Neuronal stem cell (in vitro differentiated cells): ENCODE results near the gene APRT.

ENCODE experiments used
- DNase-seq: peaks from one replicate; pipeline ENCODE4 v3.0.0-alpha.2; 2013; ENCODE audit warnings: low spot score
- H2AFZ ChIP-seq: one replicate; pipeline ENCODE4 v1.6.1; 2013; ENCODE audit warnings: mild to moderate bottlenecking, low read length, inconsistent platforms
- H2AK5ac ChIP-seq: 2 replicates; pipeline ENCODE4 v1.6.1; 2013; ENCODE audit warnings: low read depth, mild to moderate bottlenecking, inconsistent platforms, low read length, moderate library complexity, mixed read lengths
- H2BK120ac ChIP-seq: 2 replicates; pipeline ENCODE4 v1.6.1; 2013; ENCODE audit warnings: low read depth, mild to moderate bottlenecking, inconsistent platforms, low read length, moderate library complexity, mixed read lengths
- H2BK12ac ChIP-seq: one replicate; pipeline ENCODE4 v1.6.1; 2013; ENCODE audit warnings: low read length, inconsistent platforms
- H2BK15ac ChIP-seq: 2 replicates; pipeline ENCODE4 v1.6.1; 2013; ENCODE audit warnings: mild to moderate bottlenecking, low read length, inconsistent platforms, mixed read lengths
- H2BK5ac ChIP-seq: one replicate; pipeline ENCODE4 v1.6.1; 2013; ENCODE audit warnings: inconsistent platforms, mild to moderate bottlenecking, low read length, moderate library complexity
- H3K14ac ChIP-seq: one replicate; pipeline ENCODE4 v1.6.1; 2013; ENCODE audit warnings: low read length, inconsistent platforms
- H3K18ac ChIP-seq: 2 replicates; pipeline ENCODE4 v1.6.1; 2013; ENCODE audit warnings: low read length, inconsistent platforms
- H3K23ac ChIP-seq: 2 replicates; pipeline ENCODE4 v1.6.1; 2013; ENCODE audit warnings: low read depth, mild to moderate bottlenecking, mixed read lengths, low read length, inconsistent platforms; ENCODE audit not compliant: poor library complexity
- H3K27ac ChIP-seq: replicated peaks from 3 replicates; pipeline ENCODE4 v1.5.1; 2013; ENCODE audit warnings: low read length, inconsistent platforms
- H3K27me3 ChIP-seq, 3 experiments: 2 replicates each; pipeline ENCODE4 v1.6.1; 2013; ENCODE audit warnings: low read length in 3 of 3, mild to moderate bottlenecking in 2 of 3, inconsistent platforms in 1 of 3, low read depth in 1 of 3, mixed read lengths in 1 of 3, moderate library complexity in 1 of 3; ENCODE audit not compliant: control insufficient read depth in 3 of 3, insufficient read depth in 3 of 3
- H3K36me3 ChIP-seq, 2 donors: replicated peaks in 1 of 2; 2 replicates each; pipeline ENCODE4 v1.6.1; 2013; ENCODE audit warnings: low read length in 2 of 2; ENCODE audit not compliant: control insufficient read depth in 2 of 2, insufficient read depth in 2 of 2
- H3K4ac ChIP-seq: 2 replicates; pipeline ENCODE4 v1.6.1; 2013; ENCODE audit warnings: inconsistent platforms, mild to moderate bottlenecking, low read length, moderate library complexity
- H3K4me1 ChIP-seq, 2 donors: 1 replicate in 1 of 2; 2 replicates in 1 of 2; pipeline ENCODE4 v1.6.1; 2013; ENCODE audit warnings: low read length in 2 of 2, low read depth in 1 of 2; ENCODE audit not compliant: control insufficient read depth in 2 of 2, insufficient read depth in 1 of 2
- H3K4me2 ChIP-seq: one replicate; pipeline ENCODE4 v1.6.1; 2013; ENCODE audit warnings: mild to moderate bottlenecking, low read length, inconsistent platforms; ENCODE audit not compliant: insufficient read depth, poor library complexity, severe bottlenecking
- H3K4me3 ChIP-seq, 2 donors: 2 replicates each; pipeline ENCODE4 v1.5.1; 2013; ENCODE audit warnings: low read length in 2 of 2, mild to moderate bottlenecking in 2 of 2, inconsistent platforms in 1 of 2, moderate library complexity in 1 of 2
- H3K79me1 ChIP-seq: one replicate; pipeline ENCODE4 v1.6.1; 2013; ENCODE audit warnings: low read depth, mild to moderate bottlenecking, inconsistent platforms, low read length, moderate library complexity
- H3K9ac ChIP-seq: one replicate; pipeline ENCODE4 v1.6.1; 2013; ENCODE audit warnings: mild to moderate bottlenecking, low read depth, low read length, inconsistent platforms; ENCODE audit not compliant: poor library complexity
- H3K9me3 ChIP-seq, 2 donors: replicated peaks in 1 of 2; 2 replicates each; pipeline versions ENCODE3 to v1.6.1; 2013; ENCODE audit warnings: low read length in 2 of 2, mild to moderate bottlenecking in 2 of 2, inconsistent platforms in 1 of 2, low read depth in 1 of 2, mixed read lengths in 1 of 2, moderate library complexity in 1 of 2; ENCODE audit not compliant: control insufficient read depth in 2 of 2, insufficient read depth in 1 of 2
- H4K8ac ChIP-seq: one replicate; pipeline ENCODE4 v1.6.1; 2013; ENCODE audit warnings: low read depth, mild to moderate bottlenecking, inconsistent platforms, low read length, moderate library complexity
- H4K91ac ChIP-seq: one replicate; pipeline ENCODE4 v1.6.1; 2013; ENCODE audit warnings: low read length, low read depth, mild to moderate bottlenecking, inconsistent platforms; ENCODE audit not compliant: poor library complexity
- whole genome bisulfite sequencing, 2 donors: extraction: QIAGEN DNeasy Blood & Tissue Kit; methylation state at CpG; one replicate each; pipeline ENCODE4 v1.1.7; 2013; ENCODE audit warnings: missing lambda C conversion rate in 2 of 2, mixed read lengths in 1 of 2; ENCODE audit not compliant: insufficient read length in 2 of 2, insufficient replicate concordance in 1 of 2; ENCODE audit errors: extremely low coverage in 2 of 2; 5-methylcytosine and 5-hydroxymethylcytosine counted together

APRT gene

DNA sequence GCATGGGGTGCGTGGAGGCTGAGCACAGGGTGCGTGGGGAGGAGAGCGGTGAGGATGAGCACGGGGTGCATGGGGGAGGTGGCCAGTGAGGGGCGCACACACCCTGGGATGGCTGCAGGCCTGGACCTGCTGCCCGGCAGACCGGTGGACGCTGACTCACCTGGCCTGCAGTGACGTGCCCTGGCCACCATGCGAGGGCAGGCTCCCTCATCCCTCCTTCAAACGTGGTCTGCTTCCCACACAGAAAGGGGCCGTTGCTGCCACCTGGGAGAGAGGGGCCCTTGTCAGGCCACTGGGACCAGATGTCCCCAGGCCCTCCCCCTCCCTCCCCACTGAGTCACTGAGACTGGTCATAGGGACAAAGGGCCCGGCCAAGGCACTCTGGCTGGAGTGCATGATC lies 20.1 kb upstream of the APRT start:
- no peak overlapping the region for H3K4me2 ChIP-seq

DNA sequence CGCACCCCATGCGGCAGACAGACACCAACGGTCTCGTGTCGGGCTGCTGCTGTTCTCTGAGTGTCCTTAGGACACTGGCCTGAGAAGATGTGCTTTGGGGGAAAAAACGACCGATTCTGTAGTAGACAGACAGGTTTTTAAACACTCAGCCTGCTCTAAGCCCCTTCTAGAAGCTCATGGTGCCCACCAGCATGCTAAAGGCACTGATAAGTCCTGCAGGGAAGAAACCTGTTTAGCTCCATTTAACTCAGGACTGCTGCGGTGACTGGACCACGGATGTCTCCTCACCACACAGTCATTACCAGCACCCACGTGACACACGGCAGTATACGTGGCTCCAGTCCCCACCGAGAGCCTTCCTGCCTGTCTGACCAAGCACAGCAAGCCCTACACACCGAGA lies 19.1 kb upstream of the APRT start:
- H3K14ac ChIP-seq = no peak overlapping the region
- H2AK5ac ChIP-seq = no peak overlapping the region
- no peak overlapping the region for H3K9ac ChIP-seq
- no peak overlapping the region for H2AFZ ChIP-seq
- H3K27me3 ChIP-seq = no peaks in the 10 kb centered on the region
- no CpG with 5 or more reads among the region's 14 CpGs for WGBS, 2 donors
- no peaks in the 10 kb centered on the region for H3K4me1 ChIP-seq
- no peak overlapping the region for H4K91ac ChIP-seq
- no peak overlapping the region for H3K4ac ChIP-seq
- no peak overlapping the region for H2BK15ac ChIP-seq
- H3K79me1 ChIP-seq = peaks cover 7% of the 10 kb centered on the region
- H3K4me2 ChIP-seq = no peak overlapping the region
- H3K36me3 ChIP-seq = peaks cover 0 to 7% of the 10 kb centered on the region in 2 donors
- no peak overlapping the region for H3K23ac ChIP-seq
- no peaks in the 10 kb centered on the region for H3K9me3 ChIP-seq
- no peak overlapping the region for H3K18ac ChIP-seq
- no peak for DNase-seq
- H2BK120ac ChIP-seq = no peak overlapping the region
- no peak overlapping the region for H4K8ac ChIP-seq
- H3K27ac ChIP-seq = no peak overlapping the region
- no peak overlapping the region for H2BK5ac ChIP-seq
- no peak overlapping the region for H2BK12ac ChIP-seq
- no peak overlapping the region for H3K4me3 ChIP-seq

More for the DNA sequence above, 20.1 kb upstream of the APRT start:
- H3K4ac ChIP-seq = no peak overlapping the region
- no peak overlapping the region for H2AFZ ChIP-seq
- peak overlapping the region; percentile 66 for H2BK5ac ChIP-seq
- no peak overlapping the region for H3K4me3 ChIP-seq
- peaks cover 8% of the 10 kb centered on the region for H3K79me1 ChIP-seq
- no peak overlapping the region for H2BK120ac ChIP-seq
- peak overlapping the region; percentile 81 for H3K9ac ChIP-seq
- WGBS, 2 donors = no CpG with 5 or more reads among the region's 13 CpGs
- peak overlapping the region; percentile 48 for H3K18ac ChIP-seq
- H3K14ac ChIP-seq = peak overlapping the region; percentile 71
- no peak for DNase-seq
- no peaks in the 10 kb centered on the region for H3K27me3 ChIP-seq
- peak overlapping the region; percentile 41 for H2BK12ac ChIP-seq
- H3K36me3 ChIP-seq = peaks cover 0 to 7% of the 10 kb centered on the region in 2 donors
- peak overlapping the region; percentile 43 for H4K8ac ChIP-seq
- no peak overlapping the region for H3K27ac ChIP-seq
- no peaks in the 10 kb centered on the region for H3K9me3 ChIP-seq
- no peak overlapping the region for H2BK15ac ChIP-seq
- no peak overlapping the region for H3K23ac ChIP-seq
- H4K91ac ChIP-seq = no peak overlapping the region
- H2AK5ac ChIP-seq = peak overlapping the region; percentile 37
- no peaks in the 10 kb centered on the region for H3K4me1 ChIP-seq

DNA sequence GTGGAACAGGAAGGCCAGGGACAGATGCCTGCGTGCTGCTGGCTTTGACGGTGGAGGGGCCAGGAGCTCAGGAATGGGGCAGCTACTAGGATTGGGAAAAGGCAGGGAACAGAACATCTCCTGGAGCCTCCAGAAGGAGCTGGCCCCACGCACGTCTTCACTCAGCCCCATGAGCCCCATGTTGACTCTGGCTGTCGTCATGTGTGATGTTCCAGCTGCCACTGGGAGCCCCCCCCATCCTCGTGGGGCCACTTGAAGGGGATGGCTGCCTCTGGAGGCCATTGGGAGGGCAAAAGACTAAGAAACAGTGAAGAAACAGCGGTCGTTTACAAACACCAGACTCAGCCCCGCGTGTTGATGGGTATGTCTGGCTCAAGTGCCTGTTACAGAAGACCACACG lies 18.5 kb upstream of the APRT start:
- Histone ChIP-seq H2BK12ac (no peak overlapping the region), H2AFZ (no peak overlapping the region), H3K4me1 (no peaks in the 10 kb centered on the region), H4K8ac (no peak overlapping the region), H3K4me3 (no peak overlapping the region), H3K79me1 (peaks cover 4% of the 10 kb centered on the region), H3K9me3 (no peaks in the 10 kb centered on the region), H3K27me3 (no peaks in the 10 kb centered on the region), H2BK15ac (no peak overlapping the region), H3K9ac (no peak overlapping the region), H3K18ac (no peak overlapping the region), H2AK5ac (no peak overlapping the region), H3K4ac (no peak overlapping the region), H3K14ac (no peak overlapping the region), H2BK5ac (no peak overlapping the region), H3K23ac (no peak overlapping the region), H3K27ac (no peak overlapping the region), H4K91ac (no peak overlapping the region), H2BK120ac (no peak overlapping the region), H3K4me2 (no peak overlapping the region), H3K36me3 (peaks cover 0 to 4% of the 10 kb centered on the region in 2 donors)
- no peak for DNase-seq
- no CpG with 5 or more reads among the region's 11 CpGs for WGBS, 2 donors

DNA sequence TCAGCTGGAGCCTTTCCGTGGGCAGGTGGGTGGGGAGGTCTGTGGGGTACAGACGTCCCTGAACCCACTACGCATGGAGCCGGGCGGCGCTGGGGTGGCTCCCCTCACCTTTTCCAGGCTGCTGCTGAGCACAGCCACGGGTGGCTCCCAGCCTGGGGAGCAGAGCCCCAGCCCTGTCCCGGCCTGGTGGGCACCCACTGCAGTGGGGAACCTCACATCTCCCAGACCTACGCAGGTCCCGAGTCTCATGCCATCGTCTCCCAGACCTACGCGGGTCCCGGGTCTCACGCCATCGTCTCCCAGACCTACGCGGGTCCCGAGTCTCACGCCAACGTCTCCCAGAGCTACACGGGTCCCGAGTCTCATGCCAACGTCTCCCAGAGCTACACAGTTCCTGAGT lies 17.0 kb upstream of the APRT start:
- Histone ChIP-seq H4K91ac (no peak overlapping the region), H3K23ac (peak overlapping the region; percentile 43), H2AK5ac (no peak overlapping the region), H3K79me1 (peaks cover 4% of the 10 kb centered on the region), H2BK120ac (no peak overlapping the region), H2AFZ (no peak overlapping the region), H3K27me3 (no peaks in the 10 kb centered on the region), H3K4me2 (no peak overlapping the region), H3K4me1 (no peaks in the 10 kb centered on the region), H3K9ac (no peak overlapping the region), H4K8ac (no peak overlapping the region), H3K4me3 (no peak overlapping the region), H3K9me3 (no peaks in the 10 kb centered on the region), H3K36me3 (no peaks in the 10 kb centered on the region), H3K14ac (no peak overlapping the region), H2BK12ac (no peak overlapping the region), H3K4ac (no peak overlapping the region), H3K27ac (no peak overlapping the region), H2BK5ac (no peak overlapping the region), H3K18ac (no peak overlapping the region), H2BK15ac (no peak overlapping the region)
- no peak for DNase-seq
- WGBS, 2 donors = no CpG with 5 or more reads among the region's 24 CpGs
